Measurements from ENCODE around the gene CENPW. TPM values are rescaled to one million over a fixed set of nuclear protein-coding genes. Genes with fewer than 3 reads are reported as not detected.

The CENPW gene
- total RNA-seq = not detected

- peak in 1 of 2 donors; percentile 72 for TF ChIP-seq EP300 (IDR thresholded peaks at IDR 0.05)
- no peak for TF ChIP-seq POLR2A (IDR thresholded peaks at IDR 0.05)
- WGBS, 2 donors = 3 to 5% methylated on average over 45 to 46 of the region's 46 CpGs
- H3K27ac ChIP-seq = peak within 1 kb of the TSS in 2 of 4 donors; percentile 25 to 67
Observed at GRCh38 chr6:126339796-126340609, at the start of gene CENPW. CENPW (plus strand) TSS chr6:126340115; CDS start chr6:126340274, 159 bp downstream.

GRCh38 chr6:126293891-126294524 lies 45.9 kb upstream of the CENPW start:
- Histone ChIP-seq H3K4me1 (no peaks in the 10 kb centered on the region), H3K27me3 (no peaks in the 10 kb centered on the region), H3K9me3 (no peaks in the 10 kb centered on the region), H3K36me3 (no peaks in the 10 kb centered on the region), H3K27ac (no peak overlapping the region), H3K4me3 (no peak overlapping the region)
- no peak for DNase-seq (ENCODE audit: low spot score in 2 of 2)
- no peak for TF ChIP-seq EP300 (IDR thresholded peaks at IDR 0.05)
- no peak for TF ChIP-seq POLR2A (IDR thresholded peaks at IDR 0.05)
- no peak for TF ChIP-seq CTCF (IDR thresholded peaks at IDR 0.05)

More at GRCh38 chr6:126339796-126340609, at the start of gene CENPW:
- Histone ChIP-seq H3K4me1 (peaks cover 0 to 14% (median 5%) of the 10 kb centered on the region in 4 donors), H3K27me3 (no peaks in the 10 kb centered on the region), H3K9me3 (no peaks in the 10 kb centered on the region), H3K36me3 (no peaks in the 10 kb centered on the region), H3K4me3 (peak within 1 kb of the TSS; percentile 23 to 63 (median 48))
- peak; percentile 81 to 94 for DNase-seq (ENCODE audit: low spot score in 2 of 2)

- TF ChIP-seq CTCF (IDR thresholded peaks at IDR 0.05) (no peak), POLR2A (IDR thresholded peaks at IDR 0.05) (no peak), EP300 (IDR thresholded peaks at IDR 0.05) (no peak)
- no peak for DNase-seq (ENCODE audit: low spot score in 2 of 2)
- Histone ChIP-seq H3K27me3 (no peaks in the 10 kb centered on the region), H3K9me3 (no peaks in the 10 kb centered on the region), H3K36me3 (no peaks in the 10 kb centered on the region), H3K4me3 (no peak overlapping the region), H3K27ac (no peak overlapping the region), H3K4me1 (no peaks in the 10 kb centered on the region)
- 69 to 70% methylated on average over 3 of the region's 3 CpGs for WGBS, 2 donors
Observed at GRCh38 chr6:126300126-126300525, 39.8 kb upstream of the CENPW start.

- no peak for DNase-seq (ENCODE audit: low spot score in 2 of 2)
- H3K4me1 ChIP-seq = no peaks in the 10 kb centered on the region
- no peaks in the 10 kb centered on the region for H3K27me3 ChIP-seq
- H3K36me3 ChIP-seq = no peaks in the 10 kb centered on the region
- H3K4me3 ChIP-seq = no peak overlapping the region
- no peaks in the 10 kb centered on the region for H3K9me3 ChIP-seq
- H3K27ac ChIP-seq = no peak overlapping the region
- TF ChIP-seq EP300 (IDR thresholded peaks at IDR 0.05) = no peak
- TF ChIP-seq CTCF (IDR thresholded peaks at IDR 0.05) = no peak
- TF ChIP-seq POLR2A (IDR thresholded peaks at IDR 0.05) = no peak
Observed at GRCh38 chr6:126300735-126301134, 39.2 kb upstream of the CENPW start.

- TF ChIP-seq POLR2A (IDR thresholded peaks at IDR 0.05) = no peak
- TF ChIP-seq EP300 (IDR thresholded peaks at IDR 0.05) = no peak
- TF ChIP-seq CTCF (IDR thresholded peaks at IDR 0.05) = no peak
- DNase-seq (ENCODE audit: low spot score in 2 of 2) = no peak
Observed at GRCh38 chr6:126302191-126302590, 37.7 kb upstream of the CENPW start.

More at GRCh38 chr6:126302191-126302590, 37.7 kb upstream of the CENPW start:
- Histone ChIP-seq H3K27ac (no peak overlapping the region), H3K36me3 (no peaks in the 10 kb centered on the region), H3K4me3 (no peak overlapping the region), H3K9me3 (no peaks in the 10 kb centered on the region), H3K4me1 (no peaks in the 10 kb centered on the region), H3K27me3 (no peaks in the 10 kb centered on the region)

Measured in tibial nerve (tissue), 4 donors.